Astrocyte (in vitro differentiated cells and primary cell): Measurements from ENCODE around the gene OR4E2. TPM values are rescaled to one million over a fixed set of nuclear protein-coding genes. Genes with fewer than 3 reads are reported as not detected.
A peak's percentile ranks its signal among the peaks of the same experiment; 100 is the strongest.
"Not testable (repeated sequence)": the region's sequence is repeated elsewhere in the genome, so short reads cannot be mapped to it uniquely, and the experiment has no call there.

Source experiments
- DNase-seq: peaks from one replicate; pipeline ENCODE4 v3.0.0-alpha.2; 2010; ENCODE audit warnings: low read depth
- FAIRE-seq: peaks from 2 replicates; lab custom pipeline; 2011; peaks lifted over from hg19 to GRCh38; lab: Jason Lieb, UNC
- H2AFZ ChIP-seq: 2 replicates; pipeline ENCODE4 v1.6.0; 2012; ENCODE audit warnings: low read depth, low read length, inconsistent platforms
- H3K27ac ChIP-seq: 2 replicates; pipeline ENCODE4 v1.5.1; 2011; ENCODE audit warnings: low read depth, low read length, inconsistent platforms
- H3K27me3 ChIP-seq: 2 replicates; pipeline ENCODE4 v1.6.0; 2011; ENCODE audit warnings: low read length, inconsistent platforms; ENCODE audit not compliant: insufficient read depth
- H3K36me3 ChIP-seq: 2 replicates; pipeline ENCODE4 v1.5.1; 2011; ENCODE audit warnings: low read length, inconsistent platforms; ENCODE audit not compliant: insufficient read depth
- H3K4me1 ChIP-seq: 2 replicates; pipeline ENCODE4 v1.5.1; 2011; ENCODE audit warnings: low read length, inconsistent platforms; ENCODE audit not compliant: insufficient read depth
- H3K4me2 ChIP-seq: 2 replicates; pipeline ENCODE4 v1.6.0; 2012; ENCODE audit warnings: low read length, inconsistent platforms
- H3K4me3 ChIP-seq: 2 replicates; pipeline ENCODE4 v1.5.1; 2011; ENCODE audit warnings: low read depth, mild to moderate bottlenecking, low read length, inconsistent platforms; ENCODE audit not compliant: insufficient read depth
- H3K79me2 ChIP-seq: 2 replicates; pipeline ENCODE4 v1.6.0; 2012; ENCODE audit warnings: mild to moderate bottlenecking, low read length, inconsistent platforms; ENCODE audit not compliant: insufficient read depth
- H3K9ac ChIP-seq: 2 replicates; pipeline ENCODE4 v1.6.0; 2012; ENCODE audit warnings: mild to moderate bottlenecking, low read length, inconsistent platforms
- H3K9me3 ChIP-seq: 2 replicates; pipeline ENCODE4 v1.5.1; 2012; ENCODE audit warnings: low read depth, mild to moderate bottlenecking, low read length, inconsistent platforms; ENCODE audit not compliant: insufficient read depth
- H4K20me1 ChIP-seq: 2 replicates; pipeline ENCODE4 v1.6.0; 2012; ENCODE audit warnings: low read length, inconsistent platforms; ENCODE audit not compliant: insufficient read depth
- H3K27ac Mint-ChIP-seq: one replicate; pipeline ENCODE4 v1.8.0; 2021; ENCODE audit warnings: mild to moderate bottlenecking, mixed read lengths; ENCODE audit not compliant: unreplicated experiment
- H3K27me3 Mint-ChIP-seq: one replicate; pipeline ENCODE4 v1.8.0; 2021; ENCODE audit warnings: low read depth, mixed read lengths; ENCODE audit not compliant: unreplicated experiment
- H3K36me3 Mint-ChIP-seq: one replicate; pipeline ENCODE4 v1.8.0; 2021; ENCODE audit warnings: low read depth, mixed read lengths; ENCODE audit not compliant: unreplicated experiment
- H3K4me1 Mint-ChIP-seq: one replicate; pipeline ENCODE4 v1.8.0; 2021; ENCODE audit warnings: low read depth, mixed read lengths; ENCODE audit not compliant: unreplicated experiment
- H3K4me3 Mint-ChIP-seq: one replicate; pipeline ENCODE4 v1.8.0; 2021; ENCODE audit warnings: mild to moderate bottlenecking, moderate library complexity, mixed read lengths; ENCODE audit not compliant: unreplicated experiment
- H3K9me3 Mint-ChIP-seq: one replicate; pipeline ENCODE4 v1.8.0; 2021; ENCODE audit warnings: mild to moderate bottlenecking, mixed read lengths; ENCODE audit not compliant: unreplicated experiment
- CTCF ChIP-seq: IDR thresholded peaks from 2 replicates; pipeline ENCODE4 v1.5.1; 2011; ENCODE audit warnings: low read depth, mild to moderate bottlenecking, inconsistent platforms, low read length, moderate library complexity; ENCODE audit not compliant: insufficient read depth
- EZH2 ChIP-seq: IDR thresholded peaks from 2 replicates; pipeline ENCODE4 v1.6.1; 2012; ENCODE audit warnings: mild to moderate bottlenecking, low read length, inconsistent platforms; ENCODE audit not compliant: insufficient read depth
- total RNA-seq: library from RNA; stranded (reverse); gene quantifications from 2 replicates; pipeline ENCODE4 v1.2.1, GENCODE V29; 2021

The OR4E2 gene
- total RNA-seq, 1 donor from 2014 or later = not detected

DNA sequence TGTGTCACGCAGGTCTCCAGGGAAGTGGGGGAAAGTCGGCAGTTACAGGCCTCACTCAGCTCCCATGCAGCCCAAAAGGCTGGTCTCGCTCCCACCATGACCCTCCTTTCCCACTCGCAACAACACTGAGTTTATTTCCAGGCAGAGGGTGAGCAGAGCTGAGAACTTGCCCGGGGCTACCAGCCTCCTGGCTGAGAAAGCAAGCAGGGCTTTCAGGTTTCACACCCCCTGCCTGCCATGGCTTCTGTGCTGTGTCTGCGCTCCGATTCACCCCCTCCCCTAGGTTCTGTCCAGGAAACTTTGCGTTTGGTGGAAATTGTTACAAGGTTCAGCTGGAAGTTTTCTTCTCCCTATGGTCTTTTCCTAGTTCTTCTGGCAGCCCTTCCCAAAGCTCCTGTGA is 36.0 kb upstream of the OR4E2 start:
- no peaks in the 10 kb centered on the region for H3K4me1 Mint-ChIP-seq
- H3K4me2 ChIP-seq = no peak overlapping the region
- H3K9me3 Mint-ChIP-seq = peaks cover 4% of the 10 kb centered on the region
- no peaks in the 10 kb centered on the region for H3K27me3 Mint-ChIP-seq
- no peaks in the 10 kb centered on the region for H3K36me3 Mint-ChIP-seq
- no peak for FAIRE-seq
- no peak overlapping the region for H3K9ac ChIP-seq
- no peaks in the 10 kb centered on the region for H3K27me3 ChIP-seq
- no peaks in the 10 kb centered on the region for H3K79me2 ChIP-seq
- H3K4me3 ChIP-seq = no peak overlapping the region
- no peaks in the 10 kb centered on the region for H3K9me3 ChIP-seq
- no peaks in the 10 kb centered on the region for H3K4me1 ChIP-seq
- no peak for DNase-seq
- H3K36me3 ChIP-seq = no peaks in the 10 kb centered on the region
- no peak overlapping the region for H2AFZ ChIP-seq
- TF ChIP-seq CTCF (no peak), EZH2 (no peak)
- H3K4me3 Mint-ChIP-seq = no peak overlapping the region
- no peaks in the 10 kb centered on the region for H4K20me1 ChIP-seq
- no peak overlapping the region for H3K27ac ChIP-seq
- no peak overlapping the region for H3K27ac Mint-ChIP-seq

DNA sequence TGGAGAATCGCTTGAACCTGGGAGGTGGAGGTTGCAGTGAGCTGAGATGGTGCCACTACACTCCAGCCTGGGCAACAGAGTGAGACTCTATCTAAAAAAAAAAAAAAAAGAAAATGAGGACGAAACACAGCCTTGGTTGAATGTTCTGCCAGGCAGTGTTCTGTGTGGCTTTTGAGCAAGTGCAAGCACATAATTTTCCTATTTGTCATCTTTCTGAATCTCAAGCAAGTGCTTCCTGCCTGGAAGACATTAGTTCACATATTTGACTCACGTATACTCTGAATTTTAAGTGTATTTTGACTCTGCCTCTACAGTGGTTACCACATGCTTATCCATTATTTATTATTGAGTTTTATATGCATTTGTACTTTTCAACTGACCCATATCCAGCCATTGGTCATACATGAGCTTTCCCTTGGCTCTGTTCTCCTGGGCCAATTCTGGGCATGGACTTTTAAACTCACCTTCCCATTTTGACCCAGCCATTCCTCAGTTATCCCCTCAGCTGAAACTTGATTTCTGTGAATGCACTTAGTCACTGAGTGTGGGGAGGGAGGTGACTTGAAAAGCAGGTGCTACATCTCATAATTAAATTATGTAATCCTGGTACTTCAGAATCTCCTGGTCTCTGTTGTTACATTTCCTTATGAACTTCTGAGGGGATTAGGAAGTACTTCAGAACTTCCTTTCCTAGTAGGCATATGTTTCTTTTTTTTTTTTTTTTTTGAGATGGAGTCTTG is 27.0 kb upstream of the OR4E2 start:
- DNase-seq (no peak), FAIRE-seq (no peak)
- H3K9me3 Mint-ChIP-seq = peaks cover 2% of the 10 kb centered on the region
- TF ChIP-seq CTCF = no peak
- no peak for TF ChIP-seq EZH2
- no peaks in the 10 kb centered on the region for H3K79me2 ChIP-seq
- peak overlapping the region; percentile 19 for H3K27ac Mint-ChIP-seq
- H3K36me3 Mint-ChIP-seq = peaks cover 1% of the 10 kb centered on the region
- no peak overlapping the region for H3K4me3 ChIP-seq
- no peaks in the 10 kb centered on the region for H3K9me3 ChIP-seq
- H2AFZ ChIP-seq = no peak overlapping the region
- no peaks in the 10 kb centered on the region for H3K4me1 ChIP-seq
- H3K9ac ChIP-seq = no peak overlapping the region
- no peak overlapping the region for H3K27ac ChIP-seq
- no peaks in the 10 kb centered on the region for H3K27me3 ChIP-seq
- no peak overlapping the region for H3K4me3 Mint-ChIP-seq
- H3K27me3 Mint-ChIP-seq = no peaks in the 10 kb centered on the region
- H3K4me2 ChIP-seq = no peak overlapping the region
- H4K20me1 ChIP-seq = no peaks in the 10 kb centered on the region
- peaks cover 4% of the 10 kb centered on the region for H3K4me1 Mint-ChIP-seq
- H3K36me3 ChIP-seq = no peaks in the 10 kb centered on the region

GRCh38 chr14:21630503-21630902 is 23.1 kb upstream of the OR4E2 start:
- H3K4me3 ChIP-seq, H3K4me1 Mint-ChIP-seq, H3K27me3 ChIP-seq, H3K9me3 Mint-ChIP-seq, H3K4me3 Mint-ChIP-seq, H4K20me1 ChIP-seq, H3K79me2 ChIP-seq, H3K27me3 Mint-ChIP-seq, H3K4me2 ChIP-seq, FAIRE-seq, H3K9ac ChIP-seq, DNase-seq, H3K27ac ChIP-seq, H3K27ac Mint-ChIP-seq, H3K36me3 Mint-ChIP-seq, H3K36me3 ChIP-seq, H3K9me3 ChIP-seq, H3K4me1 ChIP-seq, H2AFZ ChIP-seq: not testable (repeated sequence)
